ENCODE data around the gene LYSMD2. TPM values are rescaled to one million over a fixed set of nuclear protein-coding genes. Genes with fewer than 3 reads are reported as not detected.
A peak's percentile ranks its signal among the peaks of the same experiment; 100 is the strongest.

LYSMD2 gene
- total and polyA plus RNA-seq, 9 of the 15 experiments (the other 6 are each of a cell fraction or from before 2014, with no cell fraction given): 4.3 to 30.3 (median 9.8) TPM

DNA sequence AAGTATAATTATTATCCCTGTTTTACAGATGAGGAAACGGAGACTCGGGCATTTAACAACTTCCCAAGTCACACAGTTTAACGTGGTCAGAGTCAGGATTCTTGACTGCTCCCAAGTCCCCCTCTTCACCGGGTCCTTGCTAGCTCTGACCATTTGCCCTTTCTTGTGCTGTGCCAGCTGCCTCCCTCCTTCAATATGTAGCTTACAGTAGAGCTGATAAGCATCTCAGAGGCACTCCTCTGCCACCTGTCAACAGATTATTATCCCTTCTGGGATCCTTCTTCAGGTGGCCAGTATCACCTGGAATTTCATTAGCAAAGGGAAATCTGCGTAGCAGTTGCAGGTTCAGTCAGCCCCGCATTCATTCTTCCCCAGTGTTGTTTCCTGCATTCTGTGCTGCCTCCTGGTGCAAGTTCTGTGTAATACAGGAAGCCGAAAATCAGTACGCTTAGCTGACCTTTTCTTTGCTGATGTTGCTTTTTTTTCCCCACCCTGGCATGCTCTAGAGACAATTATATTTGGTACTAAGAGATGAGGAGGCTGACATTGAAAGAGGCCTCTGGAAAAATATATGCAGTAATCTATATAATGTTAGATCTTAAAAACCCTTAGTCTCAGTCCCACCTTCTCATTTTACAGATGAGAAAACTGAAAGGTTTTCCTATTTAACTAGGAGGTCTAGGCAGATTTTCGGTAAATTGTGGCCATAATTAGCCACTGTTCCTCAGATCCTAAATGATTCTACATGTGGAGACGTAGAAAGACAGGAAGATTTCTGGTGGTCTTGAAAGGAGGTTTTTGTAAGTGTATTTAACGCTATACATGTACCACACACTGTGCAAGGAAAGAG is 38.7 kb upstream of the LYSMD2 start:
- BruUV-seq (replicated peaks): no TSS peak
- FAIRE-seq: no peak
- peak; percentile 47 to 77 (median 64) for DNase-seq (ENCODE audit: extremely low read depth in 1 of 4, low spot score in 3 of 4)
- Histone ChIP-seq H4K20me1 (replicated peaks; ENCODE audit: control insufficient read depth, insufficient read depth, low read length) (no peaks in the 10 kb centered on the region), H3K9ac (ENCODE audit: insufficient read depth in 1 of 2, low read depth in 2 of 2, low read length in 2 of 2) (no peak overlapping the region), H3K9me1 (ENCODE audit: control insufficient read depth, insufficient read depth, low read length) (no peaks in the 10 kb centered on the region), H2AFZ (ENCODE audit: low read depth, low read length) (peak overlapping the region; percentile 42; the same call in 1 of the 2 replicates), H3K4me2 (ENCODE audit: insufficient read depth, low read length) (no peak overlapping the region), H3K4me3 (no peak overlapping the region), H3K79me2 (ENCODE audit: control insufficient read depth, insufficient read depth, low read length) (no peaks in the 10 kb centered on the region), H3K27me3 (ENCODE audit: control insufficient read depth in 2 of 2, insufficient read depth in 2 of 2, low read length in 2 of 2) (no peaks in the 10 kb centered on the region), H3K9me3 (replicated peaks; ENCODE audit: control insufficient read depth, insufficient read depth, low read depth, low read length) (no peaks in the 10 kb centered on the region), H3K27ac (ENCODE audit: extremely low read depth, low read depth, low read length) (no peak overlapping the region), H3K36me3 (ENCODE audit: control insufficient read depth, insufficient read depth, low read length) (peaks cover 17% of the 10 kb centered on the region; the same call in 2 of the 3 replicates), H3K4me1 (replicated peaks in 1 of 2; ENCODE audit: control insufficient read depth in 2 of 2, insufficient read depth in 2 of 2, low read length in 2 of 2) (peaks cover 0 to 3% of the 10 kb centered on the region in 2 experiments; a peak in 1 of 5 replicates)
- ChIA-PET POLR2A (interaction anchor here (0.6 to 2.5 kb wide), 13 partner anchors 11 to 810 kb away, joined by 3 to 12 read pairs (median 4); partner anchors contain the start of gene LYSMD2), CTCF (ENCODE audit: low intra/inter-chr PET ratio) (interaction anchor here (0.6 to 3.7 kb wide), 7 partner anchors 94 to 395 kb away, joined by 3 to 106 read pairs (median 3); partner anchors contain the start of gene DMXL2)
- WGBS (ENCODE audit: insufficient coverage, low coverage, missing lambda C conversion rate): 35% methylated on average over 11 of the region's 11 CpGs
- in situ Hi-C loops (cut with MboI) (no loop called here), intact Hi-C loops (cut with micrococcal nuclease) (loop anchor here (1.0 to 10.0 kb wide), 3 partner anchors 39 to 241 kb away; partner anchors contain the start of gene LYSMD2)
- peak; percentile 95 for ATAC-seq
- TF ChIP-seq, protein P1, sequence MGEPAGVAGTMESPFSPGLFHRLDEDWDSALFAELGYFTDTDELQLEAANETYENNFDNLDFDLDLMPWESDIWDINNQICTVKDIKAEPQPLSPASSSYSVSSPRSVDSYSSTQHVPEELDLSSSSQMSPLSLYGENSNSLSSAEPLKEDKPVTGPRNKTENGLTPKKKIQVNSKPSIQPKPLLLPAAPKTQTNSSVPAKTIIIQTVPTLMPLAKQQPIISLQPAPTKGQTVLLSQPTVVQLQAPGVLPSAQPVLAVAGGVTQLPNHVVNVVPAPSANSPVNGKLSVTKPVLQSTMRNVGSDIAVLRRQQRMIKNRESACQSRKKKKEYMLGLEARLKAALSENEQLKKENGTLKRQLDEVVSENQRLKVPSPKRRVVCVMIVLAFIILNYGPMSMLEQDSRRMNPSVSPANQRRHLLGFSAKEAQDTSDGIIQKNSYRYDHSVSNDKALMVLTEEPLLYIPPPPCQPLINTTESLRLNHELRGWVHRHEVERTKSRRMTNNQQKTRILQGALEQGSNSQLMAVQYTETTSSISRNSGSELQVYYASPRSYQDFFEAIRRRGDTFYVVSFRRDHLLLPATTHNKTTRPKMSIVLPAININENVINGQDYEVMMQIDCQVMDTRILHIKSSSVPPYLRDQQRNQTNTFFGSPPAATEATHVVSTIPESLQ (CRISPR knock-in tag; IDR thresholded peaks at IDR 0.05): no peak
- TF ChIP-seq BRCA1 (IDR thresholded peaks at IDR 0.05) (no peak), BRCA1 (CRISPR knock-in tag; IDR thresholded peaks at IDR 0.05) (no peak), HDGF (IDR thresholded peaks at IDR 0.05) (0 out of 2 replicates have a peak, but pooled peaks have one; percentile 60), RBM34 (IDR thresholded peaks at IDR 0.05; ENCODE audit: borderline replicate concordance, insufficient read depth, low read length) (no peak), ZNF444 (CRISPR knock-in tag; IDR thresholded peaks at IDR 0.05) (no peak), KLF13 (tag; IDR thresholded peaks at IDR 0.05; ENCODE audit: borderline replicate concordance, low read depth) (no peak), RCOR1 (IDR thresholded peaks at IDR 0.05; ENCODE audit: borderline replicate concordance in 1 of 2, low read depth in 2 of 2, low read length in 2 of 2) (peak in 1 of 2 experiments; percentile 32; a peak in 1 of 4 replicates)
- TF ChIP-seq, protein P2, sequence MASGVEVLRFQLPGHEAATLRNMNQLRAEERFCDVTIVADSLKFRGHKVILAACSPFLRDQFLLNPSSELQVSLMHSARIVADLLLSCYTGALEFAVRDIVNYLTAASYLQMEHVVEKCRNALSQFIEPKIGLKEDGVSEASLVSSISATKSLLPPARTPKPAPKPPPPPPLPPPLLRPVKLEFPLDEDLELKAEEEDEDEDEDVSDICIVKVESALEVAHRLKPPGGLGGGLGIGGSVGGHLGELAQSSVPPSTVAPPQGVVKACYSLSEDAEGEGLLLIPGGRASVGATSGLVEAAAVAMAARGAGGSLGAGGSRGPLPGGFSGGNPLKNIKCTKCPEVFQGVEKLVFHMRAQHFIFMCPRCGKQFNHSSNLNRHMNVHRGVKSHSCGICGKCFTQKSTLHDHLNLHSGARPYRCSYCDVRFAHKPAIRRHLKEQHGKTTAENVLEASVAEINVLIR (CRISPR knock-in tag; IDR thresholded peaks at IDR 0.05): no peak
- TF ChIP-seq, protein P3, sequence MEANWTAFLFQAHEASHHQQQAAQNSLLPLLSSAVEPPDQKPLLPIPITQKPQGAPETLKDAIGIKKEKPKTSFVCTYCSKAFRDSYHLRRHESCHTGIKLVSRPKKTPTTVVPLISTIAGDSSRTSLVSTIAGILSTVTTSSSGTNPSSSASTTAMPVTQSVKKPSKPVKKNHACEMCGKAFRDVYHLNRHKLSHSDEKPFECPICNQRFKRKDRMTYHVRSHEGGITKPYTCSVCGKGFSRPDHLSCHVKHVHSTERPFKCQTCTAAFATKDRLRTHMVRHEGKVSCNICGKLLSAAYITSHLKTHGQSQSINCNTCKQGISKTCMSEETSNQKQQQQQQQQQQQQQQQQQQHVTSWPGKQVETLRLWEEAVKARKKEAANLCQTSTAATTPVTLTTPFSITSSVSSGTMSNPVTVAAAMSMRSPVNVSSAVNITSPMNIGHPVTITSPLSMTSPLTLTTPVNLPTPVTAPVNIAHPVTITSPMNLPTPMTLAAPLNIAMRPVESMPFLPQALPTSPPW (CRISPR knock-in tag; IDR thresholded peaks at IDR 0.05): no peak
- TF ChIP-seq, protein P4, sequence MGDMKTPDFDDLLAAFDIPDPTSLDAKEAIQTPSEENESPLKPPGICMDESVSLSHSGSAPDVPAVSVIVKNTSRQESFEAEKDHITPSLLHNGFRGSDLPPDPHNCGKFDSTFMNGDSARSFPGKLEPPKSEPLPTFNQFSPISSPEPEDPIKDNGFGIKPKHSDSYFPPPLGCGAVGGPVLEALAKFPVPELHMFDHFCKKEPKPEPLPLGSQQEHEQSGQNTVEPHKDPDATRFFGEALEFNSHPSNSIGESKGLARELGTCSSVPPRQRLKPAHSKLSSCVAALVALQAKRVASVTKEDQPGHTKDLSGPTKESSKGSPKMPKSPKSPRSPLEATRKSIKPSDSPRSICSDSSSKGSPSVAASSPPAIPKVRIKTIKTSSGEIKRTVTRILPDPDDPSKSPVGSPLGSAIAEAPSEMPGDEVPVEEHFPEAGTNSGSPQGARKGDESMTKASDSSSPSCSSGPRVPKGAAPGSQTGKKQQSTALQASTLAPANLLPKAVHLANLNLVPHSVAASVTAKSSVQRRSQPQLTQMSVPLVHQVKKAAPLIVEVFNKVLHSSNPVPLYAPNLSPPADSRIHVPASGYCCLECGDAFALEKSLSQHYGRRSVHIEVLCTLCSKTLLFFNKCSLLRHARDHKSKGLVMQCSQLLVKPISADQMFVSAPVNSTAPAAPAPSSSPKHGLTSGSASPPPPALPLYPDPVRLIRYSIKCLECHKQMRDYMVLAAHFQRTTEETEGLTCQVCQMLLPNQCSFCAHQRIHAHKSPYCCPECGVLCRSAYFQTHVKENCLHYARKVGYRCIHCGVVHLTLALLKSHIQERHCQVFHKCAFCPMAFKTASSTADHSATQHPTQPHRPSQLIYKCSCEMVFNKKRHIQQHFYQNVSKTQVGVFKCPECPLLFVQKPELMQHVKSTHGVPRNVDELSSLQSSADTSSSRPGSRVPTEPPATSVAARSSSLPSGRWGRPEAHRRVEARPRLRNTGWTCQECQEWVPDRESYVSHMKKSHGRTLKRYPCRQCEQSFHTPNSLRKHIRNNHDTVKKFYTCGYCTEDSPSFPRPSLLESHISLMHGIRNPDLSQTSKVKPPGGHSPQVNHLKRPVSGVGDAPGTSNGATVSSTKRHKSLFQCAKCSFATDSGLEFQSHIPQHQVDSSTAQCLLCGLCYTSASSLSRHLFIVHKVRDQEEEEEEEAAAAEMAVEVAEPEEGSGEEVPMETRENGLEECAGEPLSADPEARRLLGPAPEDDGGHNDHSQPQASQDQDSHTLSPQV (IDR thresholded peaks at IDR 0.05): 0 out of 2 replicates have a peak, but pooled peaks have one; percentile 40

Data from K562 (cell line).